ENCODE results near the gene RNF208.

Gene RNF208

DNA sequence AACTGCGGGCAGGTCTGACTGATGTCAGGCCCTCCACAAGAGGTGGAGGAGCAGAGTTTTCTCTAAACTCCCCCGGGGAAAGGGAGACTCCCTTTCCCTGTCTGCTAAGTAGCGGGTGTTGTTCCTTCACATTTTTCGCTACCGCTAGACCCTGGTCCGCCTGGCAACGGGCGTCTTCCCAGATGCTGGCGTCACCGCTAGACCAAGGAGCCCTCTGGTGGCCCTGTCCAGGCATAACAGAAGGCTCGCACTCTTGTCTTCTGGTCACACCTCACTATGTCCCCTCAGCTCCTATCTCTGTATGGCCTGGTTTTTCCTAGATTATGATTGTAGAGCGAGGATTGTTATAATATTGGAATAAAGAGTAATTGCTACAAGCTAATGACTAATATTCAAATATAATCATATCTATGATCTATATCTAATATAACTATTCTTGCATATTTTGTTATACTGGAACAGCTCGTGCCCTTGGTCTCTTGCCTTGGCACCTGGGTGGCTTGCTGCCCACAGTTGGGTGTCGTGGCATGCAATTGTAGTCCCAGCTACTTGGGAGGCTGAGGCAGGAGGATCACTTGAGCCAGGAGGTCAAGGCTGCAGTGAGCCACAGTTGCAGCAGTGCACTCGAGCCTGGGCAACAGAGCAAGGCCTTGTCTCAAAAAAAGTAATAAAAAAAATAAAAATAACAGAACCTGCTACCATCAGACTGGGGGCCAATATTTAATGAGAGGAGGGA is 40.3 kb upstream of the RNF208 start:
- peak overlapping the region; percentile 45 for H3K27ac ChIP-seq
- TF ChIP-seq, protein P1, sequence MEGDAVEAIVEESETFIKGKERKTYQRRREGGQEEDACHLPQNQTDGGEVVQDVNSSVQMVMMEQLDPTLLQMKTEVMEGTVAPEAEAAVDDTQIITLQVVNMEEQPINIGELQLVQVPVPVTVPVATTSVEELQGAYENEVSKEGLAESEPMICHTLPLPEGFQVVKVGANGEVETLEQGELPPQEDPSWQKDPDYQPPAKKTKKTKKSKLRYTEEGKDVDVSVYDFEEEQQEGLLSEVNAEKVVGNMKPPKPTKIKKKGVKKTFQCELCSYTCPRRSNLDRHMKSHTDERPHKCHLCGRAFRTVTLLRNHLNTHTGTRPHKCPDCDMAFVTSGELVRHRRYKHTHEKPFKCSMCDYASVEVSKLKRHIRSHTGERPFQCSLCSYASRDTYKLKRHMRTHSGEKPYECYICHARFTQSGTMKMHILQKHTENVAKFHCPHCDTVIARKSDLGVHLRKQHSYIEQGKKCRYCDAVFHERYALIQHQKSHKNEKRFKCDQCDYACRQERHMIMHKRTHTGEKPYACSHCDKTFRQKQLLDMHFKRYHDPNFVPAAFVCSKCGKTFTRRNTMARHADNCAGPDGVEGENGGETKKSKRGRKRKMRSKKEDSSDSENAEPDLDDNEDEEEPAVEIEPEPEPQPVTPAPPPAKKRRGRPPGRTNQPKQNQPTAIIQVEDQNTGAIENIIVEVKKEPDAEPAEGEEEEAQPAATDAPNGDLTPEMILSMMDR (IDR thresholded peaks at IDR 0.05) = peak; percentile 74

DNA sequence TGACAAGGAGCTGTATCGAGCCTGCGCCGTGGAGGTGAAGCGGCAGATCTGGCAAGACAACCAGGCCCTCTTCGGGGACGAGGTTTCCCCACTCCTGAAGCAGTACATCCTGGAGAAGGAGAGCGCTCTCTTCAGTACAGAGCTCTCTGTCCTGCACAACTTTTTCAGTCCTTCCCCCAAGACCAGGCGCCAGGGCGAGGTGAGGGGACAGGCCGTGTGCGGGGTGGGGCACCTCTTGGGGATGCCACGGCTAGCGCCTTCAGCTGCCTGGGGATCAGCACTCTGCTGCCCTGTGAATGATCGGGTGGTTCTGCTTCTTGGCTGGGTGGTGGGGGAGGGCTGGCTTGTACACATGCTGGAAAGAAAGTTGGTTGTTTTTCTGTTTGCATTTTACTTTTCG is 34.8 kb upstream of the RNF208 start:
- TF ChIP-seq ZFX (IDR thresholded peaks at IDR 0.05; ENCODE audit: borderline replicate concordance) = no peak
- TF ChIP-seq, protein P1 (IDR thresholded peaks at IDR 0.05) = no peak
- H3K27ac ChIP-seq = peak overlapping the region; percentile 94

DNA sequence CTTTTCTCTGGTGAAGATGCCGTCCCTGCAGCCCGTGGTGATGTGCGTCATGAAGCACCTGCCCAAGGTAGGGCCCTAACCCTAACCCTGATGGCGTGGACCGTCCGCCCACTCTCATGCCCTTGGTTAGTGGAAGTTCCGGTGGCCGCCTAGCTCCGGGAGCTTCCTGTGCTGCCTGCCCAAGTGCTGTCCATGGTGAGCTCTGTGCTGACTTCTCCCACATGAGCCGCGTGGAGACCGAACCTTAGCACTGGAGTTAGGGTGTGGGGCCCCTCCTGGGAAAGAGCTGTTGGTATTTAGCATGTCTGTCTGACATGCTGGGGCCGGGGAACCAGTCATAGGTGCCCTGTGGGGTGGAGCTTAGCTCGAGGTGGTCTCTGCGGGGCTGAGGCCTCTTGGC is 34.3 kb upstream of the RNF208 start:
- peak overlapping the region; percentile 94 for H3K27ac ChIP-seq
- TF ChIP-seq ZFX (IDR thresholded peaks at IDR 0.05; ENCODE audit: borderline replicate concordance) = no peak
- TF ChIP-seq, protein P1 (IDR thresholded peaks at IDR 0.05) = no peak

DNA sequence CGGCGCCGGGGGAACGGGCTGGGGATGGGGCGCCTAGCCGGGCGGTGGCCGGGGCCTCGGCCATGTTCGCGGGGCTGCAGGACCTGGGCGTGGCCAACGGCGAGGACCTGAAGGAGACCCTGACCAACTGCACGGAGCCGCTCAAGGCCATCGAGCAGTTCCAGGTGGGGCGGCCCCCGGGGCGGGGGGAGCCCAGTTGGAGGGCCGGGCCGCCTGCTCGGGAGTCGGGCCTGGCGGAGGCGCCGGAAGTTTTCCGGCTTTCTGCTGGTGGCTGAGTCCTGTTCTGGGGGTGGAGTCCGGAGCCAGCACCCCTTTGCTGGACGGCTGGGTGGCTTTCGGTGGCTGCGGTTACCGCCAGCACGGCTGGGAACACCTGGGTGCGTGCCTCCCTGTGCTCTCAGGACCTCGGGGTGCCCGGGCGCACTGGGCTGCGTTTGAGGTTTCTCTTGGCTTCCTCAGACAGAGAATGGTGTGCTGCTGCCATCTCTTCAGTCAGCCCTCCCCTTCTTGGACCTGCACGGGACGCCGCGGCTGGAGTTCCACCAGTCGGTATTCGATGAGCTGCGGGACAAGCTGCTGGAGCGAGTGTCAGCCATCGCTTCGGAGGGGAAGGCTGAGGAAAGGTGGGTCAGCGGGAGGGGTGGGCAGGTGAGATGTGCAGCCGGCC is 33.5 kb upstream of the RNF208 start:
- peak overlapping the region; percentile 94 for H3K27ac ChIP-seq
- TF ChIP-seq, protein P1 (IDR thresholded peaks at IDR 0.05) = no peak
- TF ChIP-seq ZFX (IDR thresholded peaks at IDR 0.05; ENCODE audit: borderline replicate concordance) = no peak

DNA sequence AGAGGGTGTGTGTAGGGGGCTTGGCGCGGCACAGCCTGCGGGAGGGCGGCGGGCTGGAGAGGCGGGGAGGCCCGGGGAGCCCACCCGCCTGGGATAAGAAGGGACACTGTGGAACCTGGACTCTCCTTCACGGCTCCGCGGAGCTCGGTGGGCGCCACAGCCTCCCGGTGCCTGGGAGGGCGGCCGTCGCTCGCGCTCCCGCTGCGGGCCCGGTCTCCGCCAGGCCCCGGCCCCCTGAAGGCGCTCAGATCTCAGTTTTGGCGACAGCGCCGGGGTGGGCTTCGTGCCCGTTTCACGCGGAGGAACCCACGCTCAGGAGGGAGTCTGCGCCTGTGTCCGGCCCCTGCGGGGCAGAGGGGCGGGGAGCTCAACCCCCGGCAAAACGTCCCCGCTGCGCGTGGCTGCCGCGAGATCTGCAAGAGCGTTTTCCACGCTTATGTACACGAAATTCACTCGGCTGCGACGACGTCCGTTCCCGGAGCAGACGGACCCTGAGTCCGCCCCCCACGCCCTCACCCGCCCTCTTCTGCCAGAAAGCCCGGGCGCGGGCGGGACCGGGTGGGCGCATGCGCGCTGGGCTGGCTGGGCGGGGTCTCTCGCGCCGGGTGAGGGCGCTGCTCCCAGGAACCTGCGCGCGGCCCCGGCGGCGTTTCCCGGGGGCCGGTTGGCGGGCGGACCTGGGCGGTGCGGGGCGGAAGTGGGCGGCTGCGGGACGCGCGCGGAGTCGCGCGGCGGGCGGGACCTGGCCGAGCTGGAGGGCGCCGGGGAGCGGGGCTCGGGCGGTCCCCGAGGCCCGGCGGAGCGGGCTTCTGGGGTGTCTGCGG is 32.8 kb upstream of the RNF208 start, which contains the start of gene NELFB:
TSS of gene NELFB (plus strand) at position 704 of the 824 bp plus-strand sequence.
- peak within 1 kb of the TSS; percentile 94 for H3K27ac ChIP-seq
- TF ChIP-seq, protein P1 (IDR thresholded peaks at IDR 0.05) = no peak
- no peak for TF ChIP-seq ZFX (IDR thresholded peaks at IDR 0.05; ENCODE audit: borderline replicate concordance)

DNA sequence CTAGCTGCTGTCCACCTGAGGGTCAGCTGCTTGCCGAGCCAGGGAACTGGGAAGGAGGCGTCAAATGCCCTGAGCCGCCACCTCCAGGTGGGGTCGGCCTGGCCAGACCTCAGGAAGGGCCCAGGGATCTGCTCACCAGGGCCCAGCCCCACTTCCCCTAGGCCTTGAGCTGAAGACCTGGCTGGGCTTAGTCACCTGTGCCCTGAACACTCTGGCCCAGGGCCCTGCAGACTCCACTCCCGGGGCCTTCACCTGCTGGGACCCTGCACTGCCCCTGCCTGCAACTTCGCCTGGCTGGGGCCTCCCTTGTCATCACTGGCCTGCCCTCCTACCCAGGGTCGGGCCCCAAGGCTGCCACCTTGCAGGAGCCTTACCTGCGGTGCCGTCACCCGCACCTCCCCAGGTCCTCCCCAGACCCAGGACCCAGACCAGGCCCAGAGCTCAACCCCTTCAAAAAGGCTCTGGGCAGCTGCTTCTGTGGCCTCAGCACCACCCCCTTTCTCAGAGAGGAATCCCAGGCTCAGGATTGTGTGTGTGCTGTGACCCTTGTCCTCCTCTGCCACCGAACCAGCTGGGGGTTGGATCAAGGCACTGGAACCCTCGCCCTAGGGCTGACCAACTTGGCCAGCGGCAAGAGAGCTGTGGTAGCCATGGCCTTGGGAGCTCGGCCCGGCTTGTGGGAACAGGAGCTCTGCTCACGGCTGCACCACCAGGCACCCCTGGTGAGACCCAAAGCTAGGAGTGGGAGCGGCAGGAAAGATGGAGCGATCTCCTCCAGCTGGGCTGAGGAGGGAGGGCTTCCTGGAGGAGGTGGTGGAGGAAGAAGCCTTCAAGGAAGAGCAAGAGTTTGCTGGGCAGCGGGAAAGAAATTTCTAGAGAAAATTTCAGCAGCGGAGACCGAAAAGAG is 31.9 kb upstream of the RNF208 start:
- H3K27ac ChIP-seq = peak overlapping the region; percentile 94
- no peak for TF ChIP-seq ZFX (IDR thresholded peaks at IDR 0.05; ENCODE audit: borderline replicate concordance)
- TF ChIP-seq, protein P1 (IDR thresholded peaks at IDR 0.05) = no peak

All from 22Rv1 (cell line).